HG03159 (cell line): Measurements from ENCODE around the gene PMM2.
"Not testable (repeated sequence)": the region's sequence is repeated elsewhere in the genome, so short reads cannot be mapped to it uniquely, and the experiment has no call there.

ENCODE experiments used
- ATAC-seq: cut with Tn5 transposase; IDR thresholded peaks from one replicate; pipeline ENCODE4 v1.9.1; 2021; ENCODE audit warnings: mild to moderate bottlenecking, moderate library complexity; ENCODE audit not compliant: unreplicated experiment

PMM2 gene

GRCh38 chr16:8816967-8817655 is 19.5 kb downstream of the PMM2 start:
- ATAC-seq: no peak

- ATAC-seq: peak; percentile 68
Measured at GRCh38 chr16:8818504-8819270, 21.0 kb downstream of the PMM2 start.

- ATAC-seq: no peak
Measured at GRCh38 chr16:8819411-8820034, 21.9 kb downstream of the PMM2 start.

- no peak for ATAC-seq
Measured at GRCh38 chr16:8822403-8822802, 24.8 kb downstream of the PMM2 start.

- ATAC-seq: no peak
Measured at GRCh38 chr16:8826278-8826879, 28.7 kb downstream of the PMM2 start.

- ATAC-seq: no peak
Measured at GRCh38 chr16:8828541-8829165, 31.0 kb downstream of the PMM2 start.

- no peak for ATAC-seq
Measured at GRCh38 chr16:8831450-8831849, 33.8 kb downstream of the PMM2 start.

GRCh38 chr16:8831871-8832716 is 34.5 kb downstream of the PMM2 start:
- no peak for ATAC-seq

GRCh38 chr16:8832717-8833105 is 35.1 kb downstream of the PMM2 start:
- no peak for ATAC-seq

GRCh38 chr16:8836797-8837196 is 39.2 kb downstream of the PMM2 start:
- not testable (repeated sequence) for ATAC-seq

- ATAC-seq: not testable (repeated sequence)
Measured at GRCh38 chr16:8837594-8837993, 40.0 kb downstream of the PMM2 start.

- not testable (repeated sequence) for ATAC-seq
Measured at GRCh38 chr16:8842016-8842415, 44.4 kb downstream of the PMM2 start.

GRCh38 chr16:8843296-8843695 is 45.7 kb downstream of the PMM2 start:
- not testable (repeated sequence) for ATAC-seq

- no peak for ATAC-seq
Measured at GRCh38 chr16:8845699-8846298, 48.2 kb downstream of the PMM2 start.

- ATAC-seq: no peak
Measured at GRCh38 chr16:8846401-8846932, 48.8 kb downstream of the PMM2 start.

- ATAC-seq: no peak
Measured at GRCh38 chr16:8847145-8847544, 49.5 kb downstream of the PMM2 start.

- no peak for ATAC-seq
Measured at GRCh38 chr16:8847623-8848022, 50.0 kb downstream of the PMM2 start.

- ATAC-seq: no peak
Measured at GRCh38 chr16:8848231-8848938, 50.7 kb downstream of the PMM2 start.

GRCh38 chr16:8848939-8849391 is 51.3 kb downstream of the PMM2 start:
- ATAC-seq: no peak
